ENCODE data around the gene OR5T2.
"Not testable (repeated sequence)": the region's sequence is repeated elsewhere in the genome, so short reads cannot be mapped to it uniquely, and the experiment has no call there.

OR5T2 gene

GRCh38 chr11:56234155-56234554, at the start of gene OR5T2:
Gene OR5T2, minus strand, starts transcription at chr11:56234255. Its CDS starts 1,193 bp downstream, at chr11:56233062.
- Mint-ChIP-seq H3K27me3 (no peaks in the 10 kb centered on the region), H3K9me3 (peaks cover 11 to 22% of the 10 kb centered on the region in 2 donors), H3K4me3 (no peak within 1 kb of the TSS), H3K27ac (no peak within 1 kb of the TSS), H3K4me1 (no peaks in the 10 kb centered on the region)
- no peak for DNase-seq
- ATAC-seq = no peak

GRCh38 chr11:56273854-56274253, 39.8 kb upstream of the OR5T2 start, which contains the start of gene OR5T1:
Gene OR5T1, plus strand, starts transcription at chr11:56274154. Its CDS starts 1,485 bp downstream, at chr11:56275639.
- H3K4me1 Mint-ChIP-seq = no peaks in the 10 kb centered on the region

GRCh38 chr11:56271092-56271491, 37.0 kb upstream of the OR5T2 start:
- Mint-ChIP-seq H3K9me3 (peaks cover 19 to 24% of the 10 kb centered on the region in 2 donors), H3K27me3 (no peaks in the 10 kb centered on the region), H3K27ac (no peak overlapping the region), H3K4me1 (no peaks in the 10 kb centered on the region), H3K4me3 (no peak overlapping the region)
- no peak for DNase-seq
- ATAC-seq = no peak

More at GRCh38 chr11:56273854-56274253, 39.8 kb upstream of the OR5T2 start, which contains the start of gene OR5T1:
- Mint-ChIP-seq H3K9me3 (peaks cover 9 to 20% of the 10 kb centered on the region in 2 donors), H3K27me3 (no peaks in the 10 kb centered on the region), H3K4me3 (no peak within 1 kb of the TSS), H3K27ac (no peak within 1 kb of the TSS)
- DNase-seq (no peak), ATAC-seq (no peak)

DNA sequence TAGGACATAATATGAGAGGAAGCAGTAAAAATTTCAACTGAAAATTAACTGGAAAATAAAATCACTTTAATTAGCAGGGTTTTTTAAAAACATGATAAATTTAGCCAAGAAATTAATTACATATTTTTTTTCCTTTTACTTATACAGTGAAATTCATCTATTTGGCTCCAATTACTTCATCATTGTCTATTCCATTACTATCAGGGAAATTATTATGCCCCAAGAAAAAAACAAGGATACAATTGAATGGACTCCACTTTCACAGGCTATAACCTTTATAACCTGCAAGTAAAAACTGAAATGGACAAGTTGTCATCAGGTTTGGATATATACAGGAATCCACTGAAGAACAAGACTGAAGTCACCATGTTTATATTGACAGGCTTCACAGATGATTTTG, 17.9 kb upstream of the OR5T2 start, which contains the start of gene OR5T3:
Gene OR5T3, plus strand, starts transcription at position 301 of the 400 bp plus-strand sequence. Its CDS starts 0 bp downstream, at position 301.
- Mint-ChIP-seq H3K4me1 (no peaks in the 10 kb centered on the region), H3K4me3 (no peak within 1 kb of the TSS), H3K9me3 (peaks cover 0 to 12% of the 10 kb centered on the region in 2 donors), H3K27ac (no peak within 1 kb of the TSS), H3K27me3 (no peaks in the 10 kb centered on the region)
- ATAC-seq (no peak), DNase-seq (no peak)

GRCh38 chr11:56219735-56220134, 14.3 kb downstream of the OR5T2 start:
- H3K27ac Mint-ChIP-seq, H3K27me3 Mint-ChIP-seq, H3K4me1 Mint-ChIP-seq, ATAC-seq, DNase-seq, H3K4me3 Mint-ChIP-seq: not testable (repeated sequence)
- peaks cover 15 to 30% of the 10 kb centered on the region in 2 donors for H3K9me3 Mint-ChIP-seq

- Mint-ChIP-seq H3K27ac (no peak overlapping the region), H3K4me1 (no peaks in the 10 kb centered on the region), H3K9me3 (peaks cover 15 to 31% of the 10 kb centered on the region in 2 donors), H3K27me3 (no peaks in the 10 kb centered on the region), H3K4me3 (no peak overlapping the region)
- DNase-seq = no peak
- no peak for ATAC-seq
Observed at GRCh38 chr11:56214537-56214936, 19.5 kb downstream of the OR5T2 start.

DNA sequence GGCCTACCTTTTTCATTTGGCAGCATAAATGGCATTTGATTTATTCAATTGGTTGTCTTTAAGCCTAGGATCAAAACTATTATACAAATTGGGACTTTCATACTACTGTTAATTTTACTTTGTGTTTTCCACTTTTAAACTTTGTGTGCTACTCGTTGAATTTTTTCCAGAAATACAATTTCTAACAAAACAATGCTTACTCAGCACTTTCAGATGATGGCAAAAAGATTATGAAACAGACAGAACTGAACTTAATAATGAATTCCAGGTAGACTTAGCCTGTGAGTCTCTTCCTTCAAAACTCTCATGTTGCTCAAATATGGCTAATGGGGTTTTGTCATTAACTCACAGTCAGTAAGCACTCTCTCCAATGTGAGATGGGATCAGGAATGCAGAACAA, 26.3 kb downstream of the OR5T2 start:
- Mint-ChIP-seq H3K27ac (no peak overlapping the region), H3K4me3 (no peak overlapping the region), H3K27me3 (no peaks in the 10 kb centered on the region), H3K4me1 (no peaks in the 10 kb centered on the region), H3K9me3 (peaks cover 15 to 23% of the 10 kb centered on the region in 2 donors)
- DNase-seq (no peak), ATAC-seq (no peak)

GRCh38 chr11:56197367-56197766, 36.7 kb downstream of the OR5T2 start:
- Mint-ChIP-seq H3K4me3 (no peak overlapping the region), H3K4me1 (no peaks in the 10 kb centered on the region), H3K27me3 (no peaks in the 10 kb centered on the region), H3K9me3 (no peaks in the 10 kb centered on the region), H3K27ac (no peak overlapping the region)
- DNase-seq = no peak
- no peak for ATAC-seq

DNA sequence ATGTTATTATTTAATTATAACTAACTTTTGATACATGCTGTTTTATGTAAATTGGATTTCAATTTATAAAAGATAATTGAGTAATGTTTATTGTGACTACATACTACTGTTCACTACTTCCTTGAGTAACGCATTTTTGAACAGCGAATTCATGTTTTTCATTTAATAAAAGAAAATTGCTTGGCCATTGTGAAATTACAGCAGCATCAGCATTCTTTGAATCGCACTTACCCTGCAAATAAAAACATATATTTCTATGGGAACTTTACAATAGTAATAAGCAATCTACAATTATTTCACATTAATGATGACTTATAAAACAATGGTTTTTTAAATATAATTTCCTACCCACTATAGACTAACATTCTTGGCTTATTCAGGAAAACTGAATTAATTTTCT, 37.4 kb downstream of the OR5T2 start:
- Mint-ChIP-seq H3K4me1 (no peaks in the 10 kb centered on the region), H3K27me3 (no peaks in the 10 kb centered on the region), H3K9me3 (no peaks in the 10 kb centered on the region), H3K4me3 (no peak overlapping the region), H3K27ac (no peak overlapping the region)
- ATAC-seq (no peak), DNase-seq (no peak)

GRCh38 chr11:56188602-56189001, 45.5 kb downstream of the OR5T2 start:
- no peak overlapping the region for H3K4me3 Mint-ChIP-seq
- no peak overlapping the region for H3K27ac Mint-ChIP-seq
- no peak for DNase-seq
- H3K27me3 Mint-ChIP-seq = no peaks in the 10 kb centered on the region
- H3K9me3 Mint-ChIP-seq = peaks cover 4 to 8% of the 10 kb centered on the region in 2 donors
- H3K4me1 Mint-ChIP-seq = no peaks in the 10 kb centered on the region
- ATAC-seq = no peak

GRCh38 chr11:56183459-56183858, 50.6 kb downstream of the OR5T2 start:
- Mint-ChIP-seq H3K4me3 (no peak overlapping the region), H3K4me1 (no peaks in the 10 kb centered on the region), H3K27me3 (no peaks in the 10 kb centered on the region), H3K9me3 (peaks cover 10 to 17% of the 10 kb centered on the region in 2 donors), H3K27ac (no peak overlapping the region)
- no peak for DNase-seq
- no peak for ATAC-seq
